ENCODE results near the gene ANKRD11.
"Not testable (repeated sequence)": the region's sequence is repeated elsewhere in the genome, so short reads cannot be mapped to it uniquely, and the experiment has no call there.

Gene ANKRD11

DNA sequence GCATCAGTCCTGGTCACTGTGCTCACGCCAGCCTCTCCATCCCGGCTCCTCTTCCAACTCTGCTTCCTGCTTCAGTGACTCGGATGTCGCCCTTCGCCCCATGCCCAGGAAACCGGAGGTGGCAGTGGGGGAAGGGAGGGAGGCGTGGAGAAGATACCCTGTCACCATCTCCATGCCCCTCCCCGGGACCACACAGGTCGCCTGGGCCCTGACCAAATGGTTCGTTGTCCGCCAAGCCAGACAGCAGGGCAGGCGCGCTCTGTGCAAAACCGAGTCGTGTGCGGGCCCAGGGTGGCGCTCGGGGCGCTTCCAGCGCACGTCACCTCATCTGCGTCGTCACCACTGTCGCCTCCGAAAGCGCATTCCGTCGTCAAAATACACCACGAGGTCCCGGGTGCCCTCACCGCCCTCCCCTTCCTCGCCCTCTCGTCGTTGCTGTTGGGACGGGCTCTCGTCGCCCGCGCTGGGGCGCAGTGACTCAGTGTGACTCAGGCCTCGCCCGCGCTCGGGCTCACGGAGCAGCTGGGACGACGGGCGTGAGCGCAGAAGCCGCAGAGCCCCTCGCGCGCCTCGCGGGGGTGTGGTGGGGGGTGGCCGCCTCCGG is 233.6 kb downstream of the ANKRD11 start:
- DNase-seq, result peak; percentile 75

DNA sequence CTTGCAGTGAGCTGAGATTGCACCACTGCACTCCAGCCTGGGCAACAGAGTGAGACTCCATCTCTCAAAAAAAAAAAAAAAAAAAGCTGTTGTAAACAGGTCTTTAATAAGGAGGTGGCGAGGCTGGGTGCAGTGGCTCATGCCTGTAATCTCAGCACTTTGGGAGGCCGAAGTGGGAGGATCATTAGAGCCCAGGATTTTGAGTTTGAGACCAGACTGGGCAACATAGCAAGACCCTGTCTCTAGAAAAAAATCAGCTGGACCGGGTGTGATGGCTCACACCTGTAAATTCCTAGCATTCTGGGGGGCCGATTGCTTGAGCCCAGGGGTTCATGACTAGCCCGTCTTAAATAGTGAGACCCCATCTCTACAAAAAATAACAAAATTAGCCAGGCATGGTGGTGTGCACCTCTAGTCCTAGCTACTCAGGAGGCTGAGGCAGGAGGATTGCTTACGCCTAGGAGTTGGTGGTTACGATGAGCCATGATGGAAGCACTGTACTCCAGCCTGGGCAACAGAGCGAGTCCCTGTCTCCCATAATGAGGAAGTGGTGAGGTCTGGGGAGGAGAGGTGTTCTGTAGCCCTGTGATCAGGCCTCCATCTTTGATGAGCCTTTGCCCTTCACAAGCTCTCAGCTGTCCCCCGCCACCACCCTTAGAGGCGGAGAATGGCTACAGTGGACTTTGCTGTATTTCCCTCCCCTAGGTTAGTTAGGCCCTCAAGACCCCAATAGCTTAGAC is 236.6 kb downstream of the ANKRD11 start:
- DNase-seq, result no peak

DNA sequence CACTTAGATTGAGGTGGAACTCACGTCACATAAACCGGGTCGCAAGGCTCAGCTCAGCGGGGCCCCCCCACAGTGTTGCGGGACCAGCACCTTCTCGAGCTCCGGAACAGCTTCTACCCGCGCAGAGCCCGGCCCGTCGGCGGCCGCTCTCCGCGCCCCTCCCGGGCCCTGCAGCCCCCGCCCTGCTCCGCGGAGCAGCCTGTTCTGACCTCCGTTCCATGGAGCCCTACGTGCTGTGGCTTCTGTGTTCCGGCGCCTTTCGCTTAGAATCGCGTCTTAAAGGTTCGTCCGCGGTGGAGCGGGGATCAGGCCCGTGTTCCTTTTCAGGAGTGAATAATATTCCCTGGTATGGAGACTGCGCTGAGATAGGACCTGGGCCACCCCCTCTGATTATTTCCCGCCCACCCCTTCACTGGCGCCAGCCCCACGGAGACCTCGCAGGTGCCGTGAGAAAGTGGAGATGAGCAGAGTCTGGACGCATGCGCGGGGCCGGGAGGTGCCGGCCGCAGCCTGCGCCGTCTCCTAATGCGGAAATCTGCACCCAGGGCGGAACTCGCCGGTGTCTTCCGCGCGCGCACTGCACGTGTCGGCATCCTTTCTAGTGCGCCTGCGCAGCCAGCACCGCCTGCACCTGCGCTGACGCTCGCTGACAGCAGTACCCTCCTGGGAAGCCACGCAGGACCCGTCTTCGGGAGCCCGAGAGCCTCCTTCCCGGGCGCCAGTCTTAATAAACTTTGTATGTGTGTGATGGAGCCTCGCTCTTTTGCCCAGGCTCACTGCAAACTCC is 242.0 kb downstream of the ANKRD11 start:
- no peak for DNase-seq

DNA sequence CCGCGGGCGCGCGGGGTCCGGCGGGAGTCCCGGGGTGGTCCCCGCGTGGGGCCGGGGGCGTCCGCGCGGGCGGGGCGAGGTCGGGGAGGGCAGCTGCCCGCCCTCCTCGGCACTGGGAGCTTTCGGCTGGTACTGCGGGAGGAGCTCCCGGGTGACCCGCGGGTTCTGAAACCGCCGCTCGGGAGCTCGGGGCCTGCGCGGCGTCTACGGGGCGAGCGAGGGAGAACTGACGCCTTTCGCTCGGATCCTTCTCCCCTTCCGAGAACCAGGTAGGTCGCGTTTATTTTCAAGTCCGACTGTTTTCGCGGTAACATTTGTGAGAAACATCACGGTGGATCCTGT is 242.7 kb downstream of the ANKRD11 start:
- DNase-seq, result not testable (repeated sequence)

DNA sequence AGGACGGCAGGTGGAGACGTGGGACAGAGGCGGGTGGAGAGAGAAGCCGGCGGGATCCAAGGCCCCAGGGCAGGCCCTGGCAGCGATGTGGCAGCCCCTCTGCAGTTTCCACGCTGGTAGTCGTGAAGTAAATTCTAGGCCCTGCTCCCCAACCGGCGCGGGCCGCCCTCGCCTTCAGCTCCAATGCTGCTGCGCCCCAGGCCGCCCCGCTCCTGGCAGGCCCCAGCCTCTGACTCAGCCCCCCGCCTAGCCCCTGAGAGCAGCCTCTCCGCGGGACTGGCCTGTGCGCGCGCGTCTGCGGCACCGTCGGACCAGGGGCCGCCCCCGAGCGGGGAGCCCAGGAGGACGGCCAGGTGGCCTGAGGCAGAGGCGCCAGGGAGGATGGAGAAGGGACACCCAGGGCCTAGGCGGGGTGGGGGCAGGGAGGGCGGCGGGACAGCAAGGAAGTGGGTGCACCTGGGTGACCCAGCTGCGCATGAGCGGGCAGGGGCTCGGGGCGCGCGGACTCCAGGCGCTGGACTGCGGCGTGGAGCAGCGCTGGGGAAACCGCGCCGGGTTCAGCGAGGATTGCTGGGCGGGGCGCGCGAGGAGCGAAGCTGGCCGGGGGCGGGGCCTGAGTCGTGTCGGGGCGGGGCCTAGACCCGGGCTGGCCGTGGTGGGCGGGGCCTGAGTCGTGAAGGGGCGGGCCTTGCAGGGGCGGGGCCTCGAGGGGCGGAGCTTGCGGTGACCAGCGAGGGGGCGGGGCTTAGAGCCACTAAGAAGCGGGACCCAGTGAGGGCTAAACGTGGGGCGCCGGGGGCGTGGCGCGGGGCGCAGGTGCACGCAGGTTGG is 243.2 kb downstream of the ANKRD11 start:
- DNase-seq, result peak; percentile 97

DNA sequence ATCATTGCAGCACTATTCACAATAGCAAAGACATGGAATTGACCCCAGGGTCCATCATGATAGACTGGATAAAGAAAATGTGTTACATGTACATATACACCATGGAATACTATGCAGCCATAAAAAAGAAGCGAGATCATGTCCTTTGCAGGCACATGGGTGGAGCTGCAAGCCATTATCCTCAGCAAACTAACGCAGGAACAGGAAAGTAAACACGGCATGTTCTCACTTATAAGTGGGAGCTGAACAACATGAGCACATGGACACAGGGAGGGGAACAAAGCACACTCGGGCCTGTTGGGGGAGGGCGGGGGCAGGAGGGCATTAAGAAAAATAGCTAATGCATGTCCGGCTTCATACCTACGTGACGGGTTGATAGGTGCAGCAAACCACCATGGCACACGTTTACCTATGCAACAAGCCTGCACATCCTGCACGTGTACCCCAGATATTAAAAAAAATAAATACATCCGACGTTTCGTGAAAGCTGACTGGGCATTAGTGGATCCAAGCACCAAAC is 243.9 kb downstream of the ANKRD11 start:
- DNase-seq, result no peak

DNA sequence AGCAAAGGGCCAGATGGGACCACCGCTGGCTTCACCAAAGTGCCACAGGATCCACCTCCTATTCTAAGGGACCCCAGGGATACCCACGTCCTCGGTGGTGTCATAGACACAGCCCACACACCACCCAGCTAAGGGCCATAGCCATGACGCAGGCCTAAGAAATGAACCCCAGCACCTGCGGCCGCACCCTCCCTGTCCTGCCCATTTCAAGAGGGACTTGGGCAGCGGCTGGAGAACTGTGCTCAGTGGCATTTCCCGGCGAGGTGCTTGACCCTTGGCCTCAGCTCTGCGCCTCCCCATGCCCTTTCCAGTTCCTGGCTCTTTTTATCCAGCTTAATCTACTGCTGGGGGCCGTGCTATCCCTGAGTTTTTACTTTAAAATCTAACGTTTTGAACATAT is 245.6 kb downstream of the ANKRD11 start:
- DNase-seq, result no peak

DNA sequence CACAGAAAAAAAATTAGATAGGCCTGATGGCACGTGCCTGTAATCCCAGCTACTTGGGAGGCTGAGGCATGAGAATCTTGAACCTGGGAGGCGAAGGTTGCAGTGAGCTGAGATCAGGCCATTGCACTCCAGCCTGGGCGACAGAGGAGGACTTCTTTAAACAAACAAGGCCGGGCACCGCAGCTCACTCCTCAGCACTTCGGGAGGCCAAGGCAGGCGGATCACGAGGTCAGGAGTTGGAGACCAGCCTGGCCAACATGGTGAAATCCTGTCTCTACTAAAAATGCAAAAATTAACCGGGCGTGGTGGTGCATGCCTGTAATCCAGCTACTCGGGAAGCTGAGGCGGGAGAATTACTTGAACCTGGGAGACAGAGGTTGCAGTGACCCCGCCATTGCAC is 246.1 kb downstream of the ANKRD11 start:
- DNase-seq, result not testable (repeated sequence)

DNA sequence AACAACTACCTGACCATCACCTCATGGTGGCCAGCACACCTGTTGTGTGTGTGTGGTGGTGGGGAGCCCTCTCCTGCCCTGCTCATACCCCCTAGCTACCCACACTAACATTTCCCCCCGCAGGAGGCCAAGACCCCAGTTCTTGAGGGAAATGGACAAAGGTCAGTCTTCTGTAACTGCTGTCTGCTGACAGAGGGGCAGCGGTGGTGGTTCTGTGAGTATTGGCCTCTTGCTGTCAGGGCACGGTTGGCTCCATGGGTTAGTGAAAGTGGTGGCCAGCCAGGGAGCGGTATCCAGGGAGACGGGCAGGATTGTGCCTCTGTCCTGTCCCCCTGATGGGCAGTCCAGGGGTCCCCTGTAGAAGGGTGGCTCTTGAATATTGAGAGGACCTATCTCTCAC is 246.7 kb downstream of the ANKRD11 start:
- DNase-seq, result no peak

DNA sequence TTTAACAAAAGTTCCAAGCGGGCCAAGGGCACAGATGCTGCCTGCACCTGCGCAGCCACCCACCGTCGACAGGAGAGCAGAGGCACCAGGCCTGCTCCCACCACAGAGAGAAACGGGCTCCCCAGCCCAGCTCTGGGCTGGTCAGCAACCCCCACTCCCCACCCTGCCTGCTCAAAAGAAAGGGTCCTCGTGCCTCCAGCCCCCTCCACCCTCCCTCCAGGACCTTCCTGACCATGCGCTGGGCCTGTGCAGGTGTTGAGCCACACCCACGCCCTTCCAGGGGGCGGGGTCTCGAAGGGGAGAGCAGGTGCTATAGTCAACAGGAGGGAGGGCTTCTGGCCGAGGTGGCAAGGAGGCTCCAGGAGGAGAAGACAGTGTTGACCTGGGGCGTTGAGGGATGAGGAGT is 247.6 kb downstream of the ANKRD11 start:
- DNase-seq, result no peak

DNA sequence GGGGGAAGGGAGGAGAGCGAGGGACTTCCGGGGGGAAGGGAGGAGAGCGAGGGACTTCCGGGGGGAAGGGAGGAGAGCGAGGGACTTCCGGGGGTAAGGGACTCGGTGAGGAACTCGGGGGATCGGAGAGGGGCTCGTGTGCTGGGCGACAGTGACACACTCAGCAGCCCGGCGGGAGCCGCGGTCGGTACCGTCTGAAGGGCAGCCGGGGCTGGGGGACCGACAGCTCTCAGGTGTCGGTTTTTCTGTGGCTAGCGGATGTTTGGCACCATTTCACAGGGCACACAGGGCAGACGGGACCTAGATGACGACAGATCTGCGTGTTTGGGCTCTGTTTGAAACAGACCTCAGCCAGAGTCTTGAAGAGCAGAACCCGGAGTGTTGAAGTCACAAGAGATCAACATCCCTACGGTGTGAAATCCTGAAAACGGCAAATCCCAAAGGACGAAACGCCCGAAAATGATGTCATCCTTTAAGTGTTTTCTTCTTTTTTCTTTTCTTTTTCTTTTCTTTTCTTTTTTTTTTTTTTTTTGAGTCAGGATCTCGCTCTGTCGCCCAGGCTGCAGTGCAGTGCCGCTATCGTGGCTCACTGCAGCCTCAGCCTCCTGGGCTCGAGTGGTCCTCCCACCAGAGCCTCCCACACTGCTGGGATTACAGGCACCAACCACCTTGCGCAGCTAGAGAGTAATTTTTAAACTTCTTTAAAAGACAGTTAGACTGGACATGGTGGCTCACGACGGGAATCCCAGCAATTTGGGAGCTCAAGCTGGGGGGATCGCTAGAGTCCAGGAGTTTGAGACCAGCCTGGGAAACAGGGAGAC is 249.0 kb downstream of the ANKRD11 start:
- peak; percentile 76 for DNase-seq

DNA sequence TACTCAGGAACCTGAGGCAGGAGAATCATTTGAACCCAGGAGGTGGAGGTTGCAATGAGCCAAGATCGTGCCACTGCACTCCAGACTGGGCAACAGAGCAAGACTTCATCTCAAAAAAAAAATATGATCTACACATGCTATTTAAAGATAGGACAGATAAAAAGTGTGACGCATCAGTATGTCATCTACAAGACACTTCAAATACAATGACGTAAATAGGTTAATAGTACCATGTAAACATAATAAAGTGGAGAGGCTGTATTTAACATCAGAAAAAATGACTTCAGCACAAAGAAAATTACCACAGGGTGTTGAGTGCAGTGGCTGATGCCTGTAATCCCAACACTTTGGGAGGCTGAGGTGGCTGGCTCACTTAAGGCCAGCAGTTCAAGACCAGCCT is 252.6 kb downstream of the ANKRD11 start:
- DNase-seq, result no peak

DNA sequence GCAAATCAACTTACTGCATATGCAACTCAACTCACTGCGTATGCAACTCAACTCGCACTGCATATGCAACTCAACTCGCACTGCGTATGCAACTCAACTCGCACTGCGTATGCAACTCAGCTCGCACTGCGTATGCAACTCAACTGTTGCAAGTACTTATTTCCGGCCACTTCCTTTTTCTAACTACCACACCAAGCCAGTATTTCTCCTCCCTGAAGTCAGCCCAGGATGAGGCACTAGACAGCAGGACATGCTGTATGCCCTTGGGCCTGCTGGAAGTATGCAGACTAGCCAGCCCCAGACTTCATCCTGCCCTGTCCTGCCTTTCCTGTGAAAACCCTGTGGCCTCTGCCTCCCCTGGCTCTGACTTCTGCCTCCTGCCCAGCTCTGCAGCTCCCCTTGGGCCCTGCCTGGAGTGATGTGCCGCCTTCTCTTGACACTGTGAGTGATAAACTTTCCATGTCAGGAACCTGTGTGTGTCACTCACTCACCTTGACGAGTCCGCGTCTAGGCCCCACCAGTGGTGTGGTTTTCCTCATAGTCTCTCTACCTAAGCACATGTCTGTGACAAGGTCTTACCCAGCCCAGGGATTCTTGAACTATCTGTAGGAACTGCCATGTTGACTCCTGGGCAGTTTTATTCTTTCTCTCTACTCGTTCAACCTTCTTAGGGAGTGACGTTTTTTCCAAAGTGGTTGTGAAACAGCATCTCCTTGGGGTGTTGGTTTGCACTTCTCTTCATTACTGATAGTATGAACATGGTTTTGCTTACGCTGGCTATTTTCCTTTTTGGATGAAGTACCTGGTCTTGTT is 256.5 kb downstream of the ANKRD11 start:
- DNase-seq, result no peak

DNA sequence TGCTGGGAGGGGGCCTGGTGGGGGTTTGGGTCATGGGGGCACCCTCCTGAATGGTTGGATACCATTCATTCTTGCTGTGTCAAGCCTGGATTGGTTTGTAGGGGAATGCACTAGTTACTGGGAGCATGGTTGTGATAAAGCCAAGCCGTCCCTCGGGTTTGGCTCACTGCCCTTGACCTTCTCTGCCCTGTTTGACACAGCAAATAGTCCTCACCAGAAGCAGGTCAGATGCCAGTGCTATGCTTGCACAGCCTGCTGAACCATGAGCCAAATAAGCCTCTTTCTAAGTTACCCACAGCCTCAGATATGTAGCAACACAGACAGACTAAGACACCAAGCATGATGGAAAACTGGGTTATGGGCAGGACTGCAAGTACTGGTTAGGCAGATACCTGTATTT is 258.3 kb downstream of the ANKRD11 start:
- DNase-seq, result no peak

DNA sequence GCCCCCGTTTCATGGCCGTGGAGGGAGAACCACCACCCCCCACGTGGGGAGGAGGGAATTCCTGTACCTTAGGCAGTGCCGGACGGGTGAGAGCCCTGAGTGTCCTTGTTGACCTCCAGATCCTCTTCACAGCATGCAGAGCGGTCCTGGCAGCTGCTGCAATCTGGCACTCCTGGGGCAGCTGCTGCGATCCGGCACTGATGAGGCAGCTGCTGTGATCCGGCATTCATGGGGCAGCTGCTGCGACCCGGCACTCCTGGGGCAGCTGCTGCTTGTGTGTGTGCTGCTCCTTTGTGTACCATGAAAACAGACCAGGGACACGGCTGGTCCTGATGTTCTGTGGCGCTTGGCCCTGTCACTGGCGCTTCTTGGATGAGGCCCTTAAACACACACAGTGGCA is 260.1 kb downstream of the ANKRD11 start:
- DNase-seq, result no peak

DNA sequence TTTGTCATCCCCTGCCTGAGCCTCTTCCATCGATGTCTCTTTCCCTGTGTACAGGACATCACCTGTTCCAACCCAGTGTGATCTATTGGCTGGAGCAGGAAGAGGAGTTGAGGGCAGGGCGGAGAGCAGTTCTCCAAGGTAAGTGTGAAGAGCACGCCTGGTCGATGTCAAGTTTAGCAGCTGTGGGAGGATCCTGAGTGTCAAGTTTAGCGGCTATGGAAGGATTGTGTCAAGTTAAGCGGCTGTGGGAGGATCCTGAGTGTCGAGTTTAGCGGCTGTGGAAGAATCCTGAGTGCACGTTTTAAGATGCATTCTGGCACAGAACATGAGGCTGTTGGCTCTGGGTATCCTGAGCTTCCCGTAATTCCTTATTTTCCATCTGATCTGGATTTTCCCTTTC is 265.7 kb downstream of the ANKRD11 start:
- DNase-seq, result no peak

DNA sequence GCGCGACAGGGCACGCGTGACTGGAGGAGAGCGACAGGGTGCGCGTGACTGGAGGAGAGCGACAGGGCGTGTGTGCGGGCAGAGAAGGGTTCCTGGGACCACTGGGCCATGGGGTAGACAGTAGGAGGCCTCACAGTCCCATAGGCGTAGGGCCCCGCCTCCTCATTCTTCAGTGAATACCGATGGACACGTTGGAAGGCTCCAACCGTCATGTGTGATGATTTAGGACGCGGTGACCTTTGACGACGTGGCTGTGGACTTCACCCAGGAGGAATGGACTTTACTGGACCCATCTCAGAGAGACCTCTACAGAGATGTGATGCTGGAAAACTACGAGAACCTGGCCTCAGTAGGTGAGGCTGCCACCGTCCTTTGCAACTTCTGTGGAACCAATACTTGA is 267.4 kb downstream of the ANKRD11 start:
- no peak for DNase-seq

DNA sequence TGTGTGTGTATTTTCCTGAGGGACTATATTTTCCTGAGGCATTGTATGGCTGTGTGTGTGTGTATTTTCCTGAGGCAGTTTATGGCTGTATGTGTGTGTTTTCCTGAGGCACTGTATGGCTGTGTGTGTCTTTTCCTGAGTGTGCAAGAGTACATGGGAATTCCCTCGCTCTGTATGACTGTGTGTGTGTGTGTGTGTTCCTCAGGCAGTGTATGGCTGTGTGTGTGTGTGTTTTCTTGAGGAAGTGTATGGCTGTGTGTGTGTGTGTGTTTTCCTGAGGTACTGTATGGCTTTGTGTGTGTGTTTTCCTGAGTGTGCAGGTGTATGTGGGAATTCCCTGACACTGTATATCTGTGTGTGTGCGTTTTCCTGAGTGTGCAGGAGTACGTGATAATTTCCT is 268.8 kb downstream of the ANKRD11 start:
- no peak for DNase-seq

DNA sequence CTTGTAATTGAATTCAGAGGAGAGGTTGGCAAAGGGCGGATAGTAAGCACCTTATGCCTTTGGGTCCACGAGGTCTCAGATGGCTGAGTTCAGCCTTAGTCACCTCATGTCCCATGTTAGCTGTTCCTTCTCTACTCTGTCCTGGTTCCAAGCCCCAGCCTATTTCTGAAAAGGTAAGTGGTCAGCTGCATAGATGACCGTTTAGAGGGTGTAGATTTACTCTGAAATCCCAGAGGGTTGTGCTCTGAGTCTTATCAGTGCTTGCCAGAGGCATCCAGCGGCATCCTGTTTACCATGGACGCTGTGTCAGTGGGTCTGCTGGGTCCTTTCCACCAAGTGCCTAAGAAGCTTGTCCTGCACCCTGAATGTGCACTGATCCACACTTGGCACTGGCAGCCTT is 271.0 kb downstream of the ANKRD11 start:
- DNase-seq, result no peak

Measured in activated CD4-positive, alpha-beta T cell treated with anti-CD3 and anti-CD28 coated beads, Interleukin-2, Interleukin-6, amounts not matched to agents 100 ng/mL and 50 ng/mL, durations not matched to agents 16 hours and 8 hours (primary cell).